HT1080 (cell line): ENCODE results near the gene LIFR. TPM values are rescaled to one million over a fixed set of nuclear protein-coding genes. Genes with fewer than 3 reads are reported as not detected.

Experiments
- DNase-seq: peaks from one replicate; pipeline ENCODE4 v3.0.0-alpha.2; 2015; ENCODE audit warnings: low read depth
- total RNA-seq: library from RNA; depleted of rRNA; stranded (reverse); fragments of >200 nt; shearing (Covaris generic); gene quantifications from 2 replicates; pipeline ENCODE4 v1.2.3, GENCODE V29; 2014

Gene LIFR
- total RNA-seq, 1 experiment from 2014 or later = 4.0 TPM

GRCh38 chr5:38553001-38553521 lies 3.4 kb downstream of the LIFR start:
- no peak for DNase-seq

GRCh38 chr5:38551030-38552017 lies 5.1 kb downstream of the LIFR start:
- peak; percentile 41 for DNase-seq

- DNase-seq = peak; percentile 36
Measured at GRCh38 chr5:38548064-38548759, 8.2 kb downstream of the LIFR start.

GRCh38 chr5:38547257-38547656 lies 9.2 kb downstream of the LIFR start:
- DNase-seq = no peak

GRCh38 chr5:38546691-38547146 lies 9.7 kb downstream of the LIFR start:
- no peak for DNase-seq

GRCh38 chr5:38543886-38544285 lies 12.6 kb downstream of the LIFR start:
- DNase-seq = no peak

- no peak for DNase-seq
Measured at GRCh38 chr5:38543074-38543473, 13.4 kb downstream of the LIFR start.

- no peak for DNase-seq
Measured at GRCh38 chr5:38541174-38541725, 15.2 kb downstream of the LIFR start.

GRCh38 chr5:38540314-38540713 lies 16.1 kb downstream of the LIFR start:
- no peak for DNase-seq

GRCh38 chr5:38538161-38538560 lies 18.3 kb downstream of the LIFR start:
- no peak for DNase-seq

GRCh38 chr5:38537505-38537904 lies 18.9 kb downstream of the LIFR start:
- no peak for DNase-seq

- no peak for DNase-seq
Measured at GRCh38 chr5:38536968-38537367, 19.5 kb downstream of the LIFR start.

- no peak for DNase-seq
Measured at GRCh38 chr5:38535845-38536244, 20.6 kb downstream of the LIFR start.

- DNase-seq = no peak
Measured at GRCh38 chr5:38535248-38535750, 21.1 kb downstream of the LIFR start.

GRCh38 chr5:38534156-38534453 lies 22.3 kb downstream of the LIFR start:
- DNase-seq = no peak

- DNase-seq = no peak
Measured at GRCh38 chr5:38533286-38534155, 22.9 kb downstream of the LIFR start.

GRCh38 chr5:38532165-38532669 lies 24.2 kb downstream of the LIFR start:
- no peak for DNase-seq

GRCh38 chr5:38531518-38531917 lies 24.9 kb downstream of the LIFR start:
- DNase-seq = no peak

- no peak for DNase-seq
Measured at GRCh38 chr5:38529955-38530646, 26.3 kb downstream of the LIFR start.

- peak; percentile 32 for DNase-seq
Measured at GRCh38 chr5:38528162-38528703, 28.2 kb downstream of the LIFR start.
